ENCODE measurements around the gene SZT2. TPM values are rescaled to one million over a fixed set of nuclear protein-coding genes. Genes with fewer than 3 reads are reported as not detected.

SZT2 gene
- total RNA-seq, 1 donor from 2014 or later, result 43.2 TPM

DNA sequence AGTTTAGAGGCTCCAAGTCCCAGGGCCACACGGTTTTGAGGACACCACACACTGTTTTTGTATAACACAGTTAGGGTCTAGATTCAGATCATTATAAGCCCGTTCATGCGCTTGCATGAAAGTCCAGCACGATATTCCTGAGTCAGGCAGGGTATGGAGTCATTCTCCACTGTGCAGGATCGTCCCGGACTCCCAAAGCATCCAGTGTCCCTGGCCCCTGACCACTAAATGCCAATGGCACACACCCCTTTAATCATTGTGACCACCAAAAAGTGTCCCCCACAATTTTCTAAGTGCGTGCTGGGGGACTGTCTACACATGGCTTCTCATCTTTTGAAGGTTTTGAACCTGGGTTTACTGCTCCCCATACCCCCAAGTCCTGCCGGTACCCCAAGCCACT is 113.8 kb downstream of the SZT2 start:
- H3K4me1 Mint-ChIP-seq (ENCODE audit: unreplicated experiment), result no peaks in the 10 kb centered on the region
- H3K9me3 Mint-ChIP-seq (ENCODE audit: unreplicated experiment), result no peaks in the 10 kb centered on the region
- H3K36me3 Mint-ChIP-seq (ENCODE audit: low read depth, unreplicated experiment), result peaks cover 4% of the 10 kb centered on the region
- TF ChIP-seq, protein P1, sequence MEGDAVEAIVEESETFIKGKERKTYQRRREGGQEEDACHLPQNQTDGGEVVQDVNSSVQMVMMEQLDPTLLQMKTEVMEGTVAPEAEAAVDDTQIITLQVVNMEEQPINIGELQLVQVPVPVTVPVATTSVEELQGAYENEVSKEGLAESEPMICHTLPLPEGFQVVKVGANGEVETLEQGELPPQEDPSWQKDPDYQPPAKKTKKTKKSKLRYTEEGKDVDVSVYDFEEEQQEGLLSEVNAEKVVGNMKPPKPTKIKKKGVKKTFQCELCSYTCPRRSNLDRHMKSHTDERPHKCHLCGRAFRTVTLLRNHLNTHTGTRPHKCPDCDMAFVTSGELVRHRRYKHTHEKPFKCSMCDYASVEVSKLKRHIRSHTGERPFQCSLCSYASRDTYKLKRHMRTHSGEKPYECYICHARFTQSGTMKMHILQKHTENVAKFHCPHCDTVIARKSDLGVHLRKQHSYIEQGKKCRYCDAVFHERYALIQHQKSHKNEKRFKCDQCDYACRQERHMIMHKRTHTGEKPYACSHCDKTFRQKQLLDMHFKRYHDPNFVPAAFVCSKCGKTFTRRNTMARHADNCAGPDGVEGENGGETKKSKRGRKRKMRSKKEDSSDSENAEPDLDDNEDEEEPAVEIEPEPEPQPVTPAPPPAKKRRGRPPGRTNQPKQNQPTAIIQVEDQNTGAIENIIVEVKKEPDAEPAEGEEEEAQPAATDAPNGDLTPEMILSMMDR (IDR thresholded peaks at IDR 0.05; ENCODE audit: unreplicated experiment), result no peak
- no peak for DNase-seq (ENCODE audit: low spot score)
- no peak overlapping the region for H3K4me3 Mint-ChIP-seq (ENCODE audit: unreplicated experiment)
- H3K27ac Mint-ChIP-seq (ENCODE audit: unreplicated experiment), result no peak overlapping the region
- peaks cover 3% of the 10 kb centered on the region for H3K27me3 Mint-ChIP-seq (ENCODE audit: unreplicated experiment)

Small RNA genes within 50 kb of the gene (microRNA-seq; reads per million reads assigned to microRNA genes)
- gene MIR6734 (ENCODE audit: unreplicated experiment) (4.1 reads per million, percentile 45 among the genes with 10 or more reads in this experiment), gene MIR6735 (ENCODE audit: unreplicated experiment) (2.2 reads per million, percentile 32 among the genes with 10 or more reads in this experiment)

Other genes starting within 250 kb of the SZT2 start
- 41.1 TPM for gene EBNA1BP2, start 217.6 kb upstream of the SZT2 start, total RNA-seq (ENCODE audit: unreplicated experiment)
- gene CFAP57, start 217.6 kb upstream of the SZT2 start, total RNA-seq (ENCODE audit: unreplicated experiment), result 0.49 TPM
- gene TMEM125, start 119.9 kb upstream of the SZT2 start, total RNA-seq (ENCODE audit: unreplicated experiment), result 2.7 TPM
- gene C1orf210, start 104.3 kb upstream of the SZT2 start, total RNA-seq (ENCODE audit: unreplicated experiment), result not detected
- gene TIE1, start 88.9 kb upstream of the SZT2 start, total RNA-seq (ENCODE audit: unreplicated experiment), result 643 TPM
- gene MPL, start 52.1 kb upstream of the SZT2 start, total RNA-seq (ENCODE audit: unreplicated experiment), result 6.2 TPM
- gene CDC20, start 30.9 kb upstream of the SZT2 start, total RNA-seq (ENCODE audit: unreplicated experiment), result 24.3 TPM
- 88.7 TPM for gene ELOVL1, start 21.9 kb upstream of the SZT2 start, total RNA-seq (ENCODE audit: unreplicated experiment)
- gene MED8, start 99 bp upstream of the SZT2 start, total RNA-seq (ENCODE audit: unreplicated experiment), result 19.5 TPM
- 47.8 TPM for gene HYI, start 64.0 kb downstream of the SZT2 start, total RNA-seq (ENCODE audit: unreplicated experiment)
- gene PTPRF, start 141.0 kb downstream of the SZT2 start, total RNA-seq (ENCODE audit: unreplicated experiment), result 145 TPM

All from endothelial cell (in vitro differentiated cells).